HFF-Myc (cell line): ENCODE data around the gene BARD1.
"Not testable (repeated sequence)": the region's sequence is repeated elsewhere in the genome, so short reads cannot be mapped to it uniquely, and the experiment has no call there.

Experiments used
- DNase-seq: peaks from one replicate; pipeline ENCODE4 v3.0.0-alpha.2; 2011; ENCODE audit warnings: low read depth; ENCODE audit errors: extremely low read depth
- H3K4me3 ChIP-seq: replicated peaks from 2 replicates; pipeline ENCODE4 v1.5.1; 2011; ENCODE audit warnings: low read depth, mild to moderate bottlenecking, control low read depth, low read length
- TF ChIP-seq, protein P1 (sequence below): IDR thresholded peaks from 2 replicates; pipeline ENCODE4 v1.5.1; 2012; ENCODE audit warnings: mild to moderate bottlenecking, low read depth, low read length, control low read depth; ENCODE audit errors: missing control alignments

Gene BARD1

DNA sequence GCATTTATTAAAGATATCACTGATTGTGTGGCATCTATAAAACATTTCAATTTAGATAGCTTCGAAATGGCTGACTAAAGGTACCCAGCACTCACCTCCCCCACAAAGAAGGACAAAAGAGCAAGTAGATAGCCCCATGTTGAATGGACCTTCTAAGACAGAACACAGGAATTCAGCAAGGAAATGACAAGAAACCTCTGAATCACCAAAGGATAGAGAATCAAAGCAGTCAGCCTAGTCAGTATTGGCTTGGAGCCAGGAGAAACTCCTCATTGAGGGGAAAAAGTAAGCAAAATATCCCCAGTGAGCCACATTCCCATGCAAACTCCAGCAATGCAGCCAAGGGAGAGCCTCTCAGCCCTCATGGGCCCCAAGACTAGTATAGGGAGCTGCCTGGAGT, 113.7 kb downstream of the BARD1 start:
- no peak for DNase-seq
- TF ChIP-seq, protein P1, sequence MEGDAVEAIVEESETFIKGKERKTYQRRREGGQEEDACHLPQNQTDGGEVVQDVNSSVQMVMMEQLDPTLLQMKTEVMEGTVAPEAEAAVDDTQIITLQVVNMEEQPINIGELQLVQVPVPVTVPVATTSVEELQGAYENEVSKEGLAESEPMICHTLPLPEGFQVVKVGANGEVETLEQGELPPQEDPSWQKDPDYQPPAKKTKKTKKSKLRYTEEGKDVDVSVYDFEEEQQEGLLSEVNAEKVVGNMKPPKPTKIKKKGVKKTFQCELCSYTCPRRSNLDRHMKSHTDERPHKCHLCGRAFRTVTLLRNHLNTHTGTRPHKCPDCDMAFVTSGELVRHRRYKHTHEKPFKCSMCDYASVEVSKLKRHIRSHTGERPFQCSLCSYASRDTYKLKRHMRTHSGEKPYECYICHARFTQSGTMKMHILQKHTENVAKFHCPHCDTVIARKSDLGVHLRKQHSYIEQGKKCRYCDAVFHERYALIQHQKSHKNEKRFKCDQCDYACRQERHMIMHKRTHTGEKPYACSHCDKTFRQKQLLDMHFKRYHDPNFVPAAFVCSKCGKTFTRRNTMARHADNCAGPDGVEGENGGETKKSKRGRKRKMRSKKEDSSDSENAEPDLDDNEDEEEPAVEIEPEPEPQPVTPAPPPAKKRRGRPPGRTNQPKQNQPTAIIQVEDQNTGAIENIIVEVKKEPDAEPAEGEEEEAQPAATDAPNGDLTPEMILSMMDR, result no peak
- H3K4me3 ChIP-seq, result no peak overlapping the region

DNA sequence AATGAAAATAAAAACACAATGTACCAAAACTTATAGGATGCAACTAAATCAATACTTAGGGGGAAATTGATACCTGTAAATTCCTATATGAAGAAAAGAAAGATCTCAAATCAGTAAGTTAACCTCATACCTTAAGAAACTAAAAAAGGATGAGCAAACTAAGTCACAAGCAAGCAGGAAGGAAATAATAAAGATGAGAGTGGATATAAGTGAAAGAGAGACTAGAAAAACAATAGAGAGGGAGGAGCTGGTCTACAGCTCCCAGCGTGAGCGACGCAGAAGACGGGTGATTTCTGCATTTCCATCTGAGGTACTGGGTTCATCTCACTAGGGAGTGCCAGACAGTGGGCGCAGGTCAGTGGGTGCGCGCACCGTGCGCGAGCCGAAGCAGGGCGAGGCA, 125.9 kb downstream of the BARD1 start:
- 0 out of 2 replicates have a peak overlapping the region, but pooled peaks have one; percentile 24 for H3K4me3 ChIP-seq
- DNase-seq, result not testable (repeated sequence)

DNA sequence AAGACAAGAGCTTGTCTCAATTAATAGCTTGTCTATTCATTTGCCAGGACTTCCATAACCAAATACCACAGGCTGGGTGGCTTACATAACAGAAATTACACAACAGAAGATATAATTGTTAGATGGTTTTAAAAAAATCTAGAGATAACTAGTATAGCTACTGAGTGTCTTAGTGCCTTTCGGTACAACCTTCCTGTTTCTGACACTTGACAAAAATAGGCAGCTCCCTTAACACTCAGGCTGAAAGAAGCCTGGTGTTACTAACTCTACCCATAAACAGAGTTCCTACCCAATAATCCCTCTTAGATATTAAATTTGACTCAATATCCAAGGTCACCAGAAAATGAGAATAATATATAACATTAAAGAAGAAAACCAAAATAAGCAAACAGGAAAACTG, 129.7 kb downstream of the BARD1 start:
- TF ChIP-seq, protein P1, result no peak
- DNase-seq, result no peak
- H3K4me3 ChIP-seq, result no peak overlapping the region

DNA sequence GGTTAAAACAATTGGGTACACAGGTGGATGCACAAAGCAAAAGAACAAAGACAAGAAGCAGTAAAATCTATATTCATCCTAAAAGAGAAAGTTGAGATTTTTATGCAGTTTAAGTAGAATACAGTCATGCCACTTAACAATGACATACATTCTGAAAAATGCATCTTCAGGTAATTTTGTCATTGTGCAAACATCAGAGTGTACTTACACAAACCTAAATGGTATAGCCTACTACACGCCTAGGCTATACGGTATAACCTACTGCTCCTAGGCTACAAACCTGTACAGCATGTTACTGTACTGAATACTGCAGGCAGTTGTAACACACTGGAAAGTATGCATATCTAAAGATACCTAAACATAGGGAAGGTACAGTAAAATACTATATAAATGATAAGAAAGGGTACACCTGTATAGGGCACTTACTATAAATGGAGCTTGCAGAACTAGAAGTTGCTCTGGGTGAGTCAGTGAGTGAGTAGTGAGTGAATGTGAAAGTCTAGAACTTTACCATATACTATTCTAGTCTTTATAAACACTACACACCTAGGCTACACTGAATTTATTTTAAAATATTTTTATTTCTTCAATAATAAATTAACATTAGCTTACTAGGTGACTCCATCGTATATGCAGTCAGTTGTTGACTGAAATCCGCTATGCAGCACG, 132.9 kb downstream of the BARD1 start:
- no peak for DNase-seq
- TF ChIP-seq, protein P1, result no peak
- H3K4me3 ChIP-seq, result no peak overlapping the region
